ENCODE results near the gene DCHS2.

DNA sequence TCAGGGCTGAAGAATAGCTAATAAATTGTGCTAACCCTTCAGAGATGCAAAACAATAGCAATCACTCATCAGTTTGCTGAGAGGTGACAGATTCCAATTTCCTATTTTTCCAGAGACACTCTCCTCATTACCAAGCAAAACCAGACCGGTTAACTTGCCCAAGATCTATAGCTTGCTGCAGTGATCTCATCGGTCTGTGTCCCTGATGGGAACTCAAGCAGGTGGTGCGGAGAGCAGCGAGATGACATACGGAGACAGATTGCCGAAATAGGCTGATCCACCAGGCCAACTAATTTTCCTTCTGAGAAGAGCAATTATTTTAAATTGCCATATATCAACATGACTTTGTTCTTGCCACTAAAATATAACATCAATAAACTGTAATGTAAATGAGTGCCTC is 10.5 kb upstream of the DCHS2 start:
- TF ChIP-seq CTCF (IDR thresholded peaks at IDR 0.05) (no peak), POLR2A (IDR thresholded peaks at IDR 0.05) (no peak), EP300 (IDR thresholded peaks at IDR 0.05) (no peak)
